HEK293 (cell line): ENCODE measurements around the gene SLC35E3.

Experiments
- SP2 ChIP-seq: fragments of 450-650 bp; formaldehyde crosslinking; IDR thresholded peaks from 2 replicates; pipeline ENCODE4 v1.5.1; 2016; ENCODE audit warnings: missing biosample characterization, missing genetic modification characterization
- ZNF274 ChIP-seq, 2 experiments: fragments of 200-500 bp in 1 of 2; fragments of 450-650 bp in 1 of 2; sonication (Bioruptor generic) in 1 of 2; formaldehyde crosslinking in 1 of 2; IDR thresholded peaks; 2 replicates each; pipeline versions ENCODE4 v1.5.1 to v1.6.1; 2014 to 2016; ENCODE audit warnings: borderline replicate concordance in 1 of 2, inconsistent platforms in 1 of 2, low read length in 1 of 2, missing biosample characterization in 1 of 2, missing genetic modification characterization in 1 of 2
- ZNF311 ChIP-seq: fragments of 450-650 bp; formaldehyde crosslinking; IDR thresholded peaks from 2 replicates; pipeline ENCODE4 v1.5.1; 2017; ENCODE audit warnings: missing biosample characterization, missing genetic modification characterization, borderline replicate concordance
- ZNF350 ChIP-seq: fragments of 450-650 bp; formaldehyde crosslinking; IDR thresholded peaks from 2 replicates; pipeline ENCODE4 v1.5.0; 2017; ENCODE audit warnings: missing biosample characterization, mild to moderate bottlenecking, missing genetic modification characterization
- ZNF561 ChIP-seq: fragments of 450-650 bp; IDR thresholded peaks from 2 replicates; pipeline ENCODE4 v1.5.1; 2018; ENCODE audit warnings: missing biosample characterization, missing genetic modification characterization, borderline replicate concordance
- TF ChIP-seq, protein P1 (sequence below): sonication (generic); formaldehyde crosslinking; IDR thresholded peaks from 2 replicates; pipeline ENCODE4 v1.8.1; 2022; ENCODE audit warnings: mild to moderate bottlenecking, moderate library complexity, missing genetic modification reagents
- TF ChIP-seq, protein P2 (sequence below): fragments of 450-650 bp; formaldehyde crosslinking; IDR thresholded peaks from 2 replicates; pipeline ENCODE4 v1.5.1; 2016; ENCODE audit warnings: missing biosample characterization, missing genetic modification characterization

DNA sequence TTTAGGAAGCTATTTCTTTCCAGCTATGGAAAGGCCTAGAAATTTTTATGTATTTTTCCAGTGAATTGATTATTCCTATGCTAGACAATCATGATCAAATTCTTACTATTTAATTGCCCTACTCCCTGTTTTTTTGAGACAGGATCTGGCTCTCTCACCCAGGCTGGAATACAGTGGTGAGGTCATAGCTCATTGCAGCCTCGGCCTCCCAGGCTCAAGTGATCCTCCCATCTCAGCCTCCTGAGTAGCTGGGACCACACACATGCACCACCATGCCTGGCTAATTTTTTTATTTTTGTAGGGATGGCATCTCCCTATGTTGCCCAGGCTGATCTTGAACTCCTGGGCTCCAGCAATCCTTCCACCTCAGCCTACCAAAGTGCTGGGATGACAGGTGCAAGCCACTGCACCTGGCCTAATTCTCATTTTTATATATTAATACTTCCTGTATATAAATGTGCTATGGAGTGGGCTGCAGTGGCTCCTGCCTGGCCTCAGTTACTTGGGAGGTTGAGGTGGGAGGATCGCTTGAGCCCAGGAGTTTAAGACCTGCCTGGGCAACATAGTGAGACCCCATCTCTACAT, 46.0 kb downstream of the SLC35E3 start:
- TF ChIP-seq, protein P1, sequence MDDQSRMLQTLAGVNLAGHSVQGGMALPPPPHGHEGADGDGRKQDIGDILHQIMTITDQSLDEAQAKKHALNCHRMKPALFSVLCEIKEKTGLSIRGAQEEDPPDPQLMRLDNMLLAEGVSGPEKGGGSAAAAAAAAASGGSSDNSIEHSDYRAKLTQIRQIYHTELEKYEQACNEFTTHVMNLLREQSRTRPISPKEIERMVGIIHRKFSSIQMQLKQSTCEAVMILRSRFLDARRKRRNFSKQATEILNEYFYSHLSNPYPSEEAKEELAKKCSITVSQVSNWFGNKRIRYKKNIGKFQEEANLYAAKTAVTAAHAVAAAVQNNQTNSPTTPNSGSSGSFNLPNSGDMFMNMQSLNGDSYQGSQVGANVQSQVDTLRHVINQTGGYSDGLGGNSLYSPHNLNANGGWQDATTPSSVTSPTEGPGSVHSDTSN = no peak
- TF ChIP-seq SP2 (no peak), ZNF350 (tag by site-specific recombination) (no peak), ZNF561 (tag by site-specific recombination) (no peak), ZNF274 (IDR thresholded peaks at IDR 0.05; ENCODE audit: low read length) (no peak), ZNF274 (tag by site-specific recombination; IDR thresholded peaks at IDR 0.05; ENCODE audit: borderline replicate concordance) (no peak), ZNF311 (no peak)
- TF ChIP-seq, protein P2, sequence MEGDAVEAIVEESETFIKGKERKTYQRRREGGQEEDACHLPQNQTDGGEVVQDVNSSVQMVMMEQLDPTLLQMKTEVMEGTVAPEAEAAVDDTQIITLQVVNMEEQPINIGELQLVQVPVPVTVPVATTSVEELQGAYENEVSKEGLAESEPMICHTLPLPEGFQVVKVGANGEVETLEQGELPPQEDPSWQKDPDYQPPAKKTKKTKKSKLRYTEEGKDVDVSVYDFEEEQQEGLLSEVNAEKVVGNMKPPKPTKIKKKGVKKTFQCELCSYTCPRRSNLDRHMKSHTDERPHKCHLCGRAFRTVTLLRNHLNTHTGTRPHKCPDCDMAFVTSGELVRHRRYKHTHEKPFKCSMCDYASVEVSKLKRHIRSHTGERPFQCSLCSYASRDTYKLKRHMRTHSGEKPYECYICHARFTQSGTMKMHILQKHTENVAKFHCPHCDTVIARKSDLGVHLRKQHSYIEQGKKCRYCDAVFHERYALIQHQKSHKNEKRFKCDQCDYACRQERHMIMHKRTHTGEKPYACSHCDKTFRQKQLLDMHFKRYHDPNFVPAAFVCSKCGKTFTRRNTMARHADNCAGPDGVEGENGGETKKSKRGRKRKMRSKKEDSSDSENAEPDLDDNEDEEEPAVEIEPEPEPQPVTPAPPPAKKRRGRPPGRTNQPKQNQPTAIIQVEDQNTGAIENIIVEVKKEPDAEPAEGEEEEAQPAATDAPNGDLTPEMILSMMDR (tag by site-specific recombination) = no peak
